ENCODE data around the gene SURF1.

DNA sequence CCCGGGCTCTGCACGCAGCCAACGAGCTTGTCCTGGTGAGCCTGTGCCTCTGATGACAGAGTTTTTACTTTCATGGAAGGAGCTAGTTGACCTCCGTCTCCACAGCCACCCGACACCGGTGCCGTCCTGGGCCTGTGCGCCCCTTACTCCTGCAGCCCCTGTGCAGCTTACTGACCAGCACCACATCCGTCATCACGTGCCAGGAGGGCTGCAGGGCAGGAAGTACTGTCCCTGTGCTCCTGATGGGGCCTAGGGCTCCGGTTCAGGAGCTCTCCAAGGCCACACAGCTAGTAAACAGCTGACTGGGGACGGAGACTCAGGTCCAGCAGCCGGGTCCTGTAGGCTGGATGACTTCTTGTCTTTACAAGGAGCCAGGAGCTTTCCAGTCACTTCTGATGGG, 30.1 kb upstream of the SURF1 start:
- TF ChIP-seq, protein P1, sequence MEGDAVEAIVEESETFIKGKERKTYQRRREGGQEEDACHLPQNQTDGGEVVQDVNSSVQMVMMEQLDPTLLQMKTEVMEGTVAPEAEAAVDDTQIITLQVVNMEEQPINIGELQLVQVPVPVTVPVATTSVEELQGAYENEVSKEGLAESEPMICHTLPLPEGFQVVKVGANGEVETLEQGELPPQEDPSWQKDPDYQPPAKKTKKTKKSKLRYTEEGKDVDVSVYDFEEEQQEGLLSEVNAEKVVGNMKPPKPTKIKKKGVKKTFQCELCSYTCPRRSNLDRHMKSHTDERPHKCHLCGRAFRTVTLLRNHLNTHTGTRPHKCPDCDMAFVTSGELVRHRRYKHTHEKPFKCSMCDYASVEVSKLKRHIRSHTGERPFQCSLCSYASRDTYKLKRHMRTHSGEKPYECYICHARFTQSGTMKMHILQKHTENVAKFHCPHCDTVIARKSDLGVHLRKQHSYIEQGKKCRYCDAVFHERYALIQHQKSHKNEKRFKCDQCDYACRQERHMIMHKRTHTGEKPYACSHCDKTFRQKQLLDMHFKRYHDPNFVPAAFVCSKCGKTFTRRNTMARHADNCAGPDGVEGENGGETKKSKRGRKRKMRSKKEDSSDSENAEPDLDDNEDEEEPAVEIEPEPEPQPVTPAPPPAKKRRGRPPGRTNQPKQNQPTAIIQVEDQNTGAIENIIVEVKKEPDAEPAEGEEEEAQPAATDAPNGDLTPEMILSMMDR (IDR thresholded peaks at IDR 0.05; ENCODE audit: borderline replicate concordance, extremely low read depth, low read length, poor library complexity, severe bottlenecking), result no peak
- no peak for TF ChIP-seq EZH2 (IDR thresholded peaks at IDR 0.05; ENCODE audit: borderline replicate concordance, low read depth, low read length, severe bottlenecking)

All from DND-41 (cell line).